Ishikawa (cell line): ENCODE data around the gene ARHGEF6.

Experiments used
- CEBPB ChIP-seq: IDR thresholded peaks from 2 replicates; pipeline ENCODE4 v1.6.1; 2012
- CREB1 ChIP-seq: IDR thresholded peaks from 2 replicates; pipeline ENCODE4 v1.6.1; 2012; ENCODE audit warnings: low read depth
- EGR1 ChIP-seq: IDR thresholded peaks from 2 replicates; pipeline ENCODE4 v1.6.1; 2012
- EP300 ChIP-seq: IDR thresholded peaks from 2 replicates; pipeline ENCODE4 v1.6.1; 2012; ENCODE audit warnings: borderline replicate concordance
- FOXM1 ChIP-seq: IDR thresholded peaks from 2 replicates; pipeline ENCODE4 v1.6.1; 2012; ENCODE audit warnings: low read depth, borderline replicate concordance
- RAD21 ChIP-seq: IDR thresholded peaks from 2 replicates; pipeline ENCODE4 v1.6.1; 2012; ENCODE audit warnings: low read depth
- REST ChIP-seq: IDR thresholded peaks from 2 replicates; pipeline ENCODE4 v1.6.1; 2012; ENCODE audit warnings: low read depth, mild to moderate bottlenecking
- TAF1 ChIP-seq: IDR thresholded peaks from 2 replicates; pipeline ENCODE4 v1.6.1; 2012; ENCODE audit warnings: low read depth, mild to moderate bottlenecking
- TCF12 ChIP-seq: IDR thresholded peaks from 2 replicates; pipeline ENCODE4 v1.6.1; 2012; ENCODE audit warnings: low read depth
- TEAD4 ChIP-seq: IDR thresholded peaks from 2 replicates; pipeline ENCODE4 v1.6.1; 2012
- YY1 ChIP-seq: IDR thresholded peaks from 2 replicates; pipeline ENCODE4 v1.6.1; 2012; ENCODE audit warnings: low read depth
- TF ChIP-seq, protein P1 (sequence below): IDR thresholded peaks from 2 replicates; pipeline ENCODE4 v1.6.1; 2012

DNA sequence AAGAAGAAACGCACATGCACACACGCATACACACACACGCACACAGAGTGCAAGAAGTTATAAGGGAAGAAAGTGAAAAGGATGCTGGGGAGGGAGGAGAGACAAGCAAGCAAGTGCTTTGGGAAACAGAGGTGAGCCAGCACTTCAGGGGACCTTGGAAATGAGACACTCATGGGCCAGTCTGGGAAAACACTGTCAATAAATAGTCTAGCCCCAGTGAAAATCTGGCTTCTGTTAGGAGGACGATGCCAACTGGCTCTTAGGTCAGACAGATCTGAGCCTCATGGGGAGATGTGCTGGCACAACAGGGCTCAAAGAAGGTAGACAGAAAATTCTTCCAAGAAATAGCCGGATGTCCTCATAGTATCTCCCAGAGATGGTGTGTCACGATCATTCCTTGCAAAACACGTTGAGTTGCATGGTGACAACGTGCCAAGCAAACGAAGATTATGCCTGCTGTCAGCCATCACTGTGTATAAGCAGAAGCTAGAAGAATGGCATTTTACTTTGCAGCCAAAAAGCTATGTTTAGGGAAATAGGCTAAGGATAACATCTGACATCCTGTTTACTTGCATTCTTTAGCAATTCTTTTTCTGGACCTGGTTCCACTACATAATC lies 557 bp upstream of the ARHGEF6 start:
- TF ChIP-seq TEAD4 (no peak), RAD21 (no peak), TAF1 (no peak), EGR1 (no peak), REST (no peak), YY1 (no peak), CREB1 (no peak), EP300 (no peak), CEBPB (no peak), FOXM1 (no peak), TCF12 (no peak)
- TF ChIP-seq, protein P1, sequence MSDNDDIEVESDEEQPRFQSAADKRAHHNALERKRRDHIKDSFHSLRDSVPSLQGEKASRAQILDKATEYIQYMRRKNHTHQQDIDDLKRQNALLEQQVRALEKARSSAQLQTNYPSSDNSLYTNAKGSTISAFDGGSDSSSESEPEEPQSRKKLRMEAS, result no peak
